HTERT RPE-1 (cell line): ENCODE data around the gene UHRF2.
"Not testable (repeated sequence)": the region's sequence is repeated elsewhere in the genome, so short reads cannot be mapped to it uniquely, and the experiment has no call there.

Experiments
- in situ Hi-C: fragments of 300-500 bp; cut with MboI; formaldehyde crosslinking; loops from 4 replicates; pipeline ENCODE4 v1.14.3; 2020; ENCODE audit warnings: low sequenced_read_pairs

UHRF2 gene

GRCh38 chr9:6426117-6426516 is 13.1 kb downstream of the UHRF2 start:
- in situ Hi-C loops: no loop called here

DNA sequence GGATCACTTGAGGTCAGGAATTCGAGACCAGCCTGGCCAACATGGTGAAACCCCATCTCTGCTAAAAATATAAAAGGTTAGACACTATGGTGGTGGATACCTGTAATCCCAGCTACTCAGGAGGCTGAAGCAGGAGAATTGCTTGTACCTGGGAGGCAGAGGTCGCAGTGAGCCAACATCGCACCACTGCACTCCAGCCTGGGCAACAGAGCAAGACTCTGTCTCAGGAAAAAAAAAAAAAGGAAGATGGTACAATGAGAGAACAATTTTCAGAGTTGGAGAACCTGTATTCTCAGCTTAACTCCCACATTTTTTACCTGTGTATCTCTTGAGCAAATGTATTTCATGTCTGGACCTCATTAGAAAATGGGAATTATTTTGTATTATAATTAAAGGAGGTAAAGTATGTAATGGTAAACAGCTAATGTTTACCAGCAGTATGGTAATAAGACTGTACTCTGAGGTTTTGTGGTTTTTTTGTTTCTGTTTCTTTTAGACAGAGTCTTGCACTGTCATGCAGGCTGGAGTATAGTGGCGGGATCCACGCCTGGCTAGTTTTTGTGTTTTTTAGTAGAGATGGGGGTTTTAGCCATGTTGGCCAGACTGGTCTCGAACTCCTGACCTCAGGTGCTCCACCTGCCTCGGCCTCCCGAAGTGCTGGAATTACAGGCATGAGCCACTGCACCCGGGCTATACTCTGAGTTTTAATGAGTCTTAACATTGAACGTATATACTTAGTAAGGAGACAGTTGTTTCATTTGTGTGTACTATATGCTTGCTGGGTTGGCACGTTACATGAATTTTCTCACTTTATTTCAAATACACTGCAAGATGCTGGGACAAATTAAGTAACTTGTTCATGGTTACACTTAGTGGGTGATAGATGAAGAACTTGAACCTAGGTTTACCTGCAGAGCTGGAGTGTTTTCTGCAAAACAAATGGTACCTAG is 16.2 kb downstream of the UHRF2 start:
- in situ Hi-C loops: no loop called here

GRCh38 chr9:6431038-6431437 is 18.0 kb downstream of the UHRF2 start:
- in situ Hi-C loops: no loop called here

GRCh38 chr9:6433410-6433809 is 20.4 kb downstream of the UHRF2 start:
- in situ Hi-C loops: no loop called here

DNA sequence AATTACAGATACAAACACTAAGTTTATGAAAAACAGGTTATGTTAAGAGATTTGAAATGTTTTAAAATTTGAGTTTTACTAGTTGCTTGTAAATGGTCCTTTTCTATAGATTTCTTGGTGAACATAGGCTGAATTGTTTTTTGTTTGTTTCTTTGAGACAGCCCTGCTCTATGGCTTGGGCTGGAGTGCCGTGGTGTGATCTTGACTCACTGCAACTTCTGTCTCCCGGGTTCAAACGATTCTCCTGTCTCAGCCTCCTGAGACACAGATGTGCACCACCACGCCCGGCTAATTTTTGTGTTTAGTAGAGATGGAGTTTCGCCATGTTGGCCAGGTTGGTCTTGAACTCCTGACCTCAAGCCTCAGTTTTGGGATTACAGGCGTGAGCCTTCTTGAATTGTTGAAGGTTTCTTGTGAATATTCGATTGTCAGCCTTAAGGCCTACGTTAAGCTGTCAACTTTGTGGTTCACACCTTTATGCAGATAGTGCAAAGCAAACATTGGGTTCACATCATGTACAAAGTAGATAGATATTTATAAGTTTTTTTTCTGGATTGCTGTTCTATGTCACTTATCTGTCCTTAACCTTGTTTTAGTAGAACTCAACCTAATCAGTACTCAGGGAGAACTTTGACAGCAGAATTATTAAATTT is 26.2 kb downstream of the UHRF2 start:
- in situ Hi-C loops: no loop called here

GRCh38 chr9:6440405-6440804 is 27.4 kb downstream of the UHRF2 start:
- in situ Hi-C loops: no loop called here

GRCh38 chr9:6441269-6441668 is 28.3 kb downstream of the UHRF2 start:
- in situ Hi-C loops: no loop called here

DNA sequence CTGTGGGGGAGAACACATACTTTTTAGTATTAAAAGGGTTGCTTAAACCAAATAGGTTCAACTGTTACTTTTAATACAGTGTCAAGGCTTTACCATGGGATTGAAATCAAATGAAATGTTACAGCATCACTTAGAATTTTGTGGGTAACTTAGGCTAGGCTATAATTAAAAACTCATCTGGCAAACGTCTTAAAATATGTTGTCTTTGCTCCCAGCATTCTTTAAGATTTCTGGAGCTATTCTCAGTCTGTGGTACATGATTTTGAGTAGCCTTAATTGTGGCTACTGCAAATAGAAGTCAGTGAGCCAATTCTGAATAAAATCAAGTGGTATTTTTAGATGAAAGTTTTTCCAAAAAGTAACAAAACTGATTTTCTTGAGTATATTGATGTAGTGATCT is 30.7 kb downstream of the UHRF2 start:
- in situ Hi-C loops: no loop called here

- in situ Hi-C loops: no loop called here
These were observed 31.1 kb downstream of the UHRF2 start for GRCh38 chr9:6444128-6444527.

DNA sequence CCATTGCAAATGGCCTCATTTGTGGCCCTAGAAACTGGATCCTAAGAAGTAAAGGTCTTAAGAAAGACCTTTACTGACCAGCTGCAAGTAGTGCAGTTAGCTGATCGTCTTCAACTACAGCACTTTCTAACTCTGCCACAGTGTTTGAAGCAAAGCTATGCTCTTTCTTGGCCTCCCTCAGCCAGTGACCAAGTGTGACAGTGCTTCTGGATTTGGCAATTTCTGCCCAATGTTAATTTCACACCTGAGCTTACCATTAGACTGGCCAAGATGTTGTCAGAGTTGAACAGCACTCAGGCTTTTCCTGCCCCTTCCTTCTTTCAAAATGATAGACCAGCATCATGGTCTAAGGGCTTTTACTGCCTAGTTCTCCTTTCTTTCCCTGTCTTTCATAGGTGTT is 36.1 kb downstream of the UHRF2 start:
- in situ Hi-C loops: no loop called here

DNA sequence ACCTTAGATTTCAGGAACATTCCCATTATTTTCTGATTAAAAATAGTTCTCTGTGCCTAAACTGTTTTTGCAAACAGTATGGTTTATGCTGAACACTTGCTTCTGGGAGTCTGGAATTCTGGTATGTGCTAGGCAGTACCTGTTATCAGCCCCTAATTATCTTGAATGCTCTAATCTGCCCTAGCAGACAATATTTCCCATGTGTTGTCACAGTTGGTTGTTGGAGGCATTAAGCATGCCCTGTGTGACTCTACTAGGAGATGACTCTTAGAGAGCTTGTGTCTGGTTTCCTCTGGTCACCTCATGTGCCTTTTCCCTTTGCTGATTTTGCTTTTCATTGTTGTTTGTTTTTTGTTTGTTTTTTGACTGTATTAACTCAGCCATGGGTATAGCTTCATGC is 36.6 kb downstream of the UHRF2 start:
- in situ Hi-C loops: no loop called here

- in situ Hi-C loops: no loop called here
These were observed 37.8 kb downstream of the UHRF2 start for GRCh38 chr9:6450641-6451375.

GRCh38 chr9:6455292-6455691 is 42.3 kb downstream of the UHRF2 start:
- in situ Hi-C loops: not testable (repeated sequence)

GRCh38 chr9:6458704-6459103 is 45.7 kb downstream of the UHRF2 start:
- in situ Hi-C loops: not testable (repeated sequence)

- in situ Hi-C loops: no loop called here
These were observed 46.7 kb downstream of the UHRF2 start for GRCh38 chr9:6459718-6460117.

- in situ Hi-C loops: no loop called here
These were observed 47.3 kb downstream of the UHRF2 start for GRCh38 chr9:6460189-6460768.

- in situ Hi-C loops: no loop called here
These were observed 48.6 kb downstream of the UHRF2 start for GRCh38 chr9:6461619-6462018.

DNA sequence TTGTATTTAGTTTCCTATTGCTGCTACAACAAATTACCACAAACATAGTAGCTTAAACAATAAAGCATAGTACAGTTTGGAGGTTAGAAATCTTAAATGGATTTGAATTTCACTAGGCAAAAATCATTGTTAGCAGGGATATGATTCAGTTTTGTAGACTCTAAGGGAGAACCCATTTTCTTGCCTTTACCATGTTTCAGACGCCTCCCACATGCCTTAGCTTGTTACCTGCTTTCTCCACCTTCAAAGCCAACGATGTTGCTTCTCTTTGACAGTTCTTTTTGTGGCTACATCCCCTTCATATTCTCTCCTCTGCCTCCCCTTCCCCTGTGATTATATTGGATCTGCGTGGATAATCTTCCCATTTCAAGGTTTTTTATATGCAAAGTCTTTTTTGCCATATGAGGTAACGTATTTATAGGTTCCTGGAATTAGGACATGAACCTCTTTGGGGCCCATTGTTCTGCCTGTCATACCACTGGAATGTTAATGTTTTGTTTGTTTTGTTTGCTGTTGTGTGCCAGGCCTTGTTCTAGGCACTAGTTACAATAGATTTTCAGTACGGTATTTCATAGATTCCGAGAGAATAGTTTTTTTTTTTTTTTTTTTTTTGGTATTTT is 54.1 kb downstream of the UHRF2 start:
- in situ Hi-C loops: no loop called here

- in situ Hi-C loops: no loop called here
These were observed 58.3 kb downstream of the UHRF2 start for GRCh38 chr9:6471231-6471850.

DNA sequence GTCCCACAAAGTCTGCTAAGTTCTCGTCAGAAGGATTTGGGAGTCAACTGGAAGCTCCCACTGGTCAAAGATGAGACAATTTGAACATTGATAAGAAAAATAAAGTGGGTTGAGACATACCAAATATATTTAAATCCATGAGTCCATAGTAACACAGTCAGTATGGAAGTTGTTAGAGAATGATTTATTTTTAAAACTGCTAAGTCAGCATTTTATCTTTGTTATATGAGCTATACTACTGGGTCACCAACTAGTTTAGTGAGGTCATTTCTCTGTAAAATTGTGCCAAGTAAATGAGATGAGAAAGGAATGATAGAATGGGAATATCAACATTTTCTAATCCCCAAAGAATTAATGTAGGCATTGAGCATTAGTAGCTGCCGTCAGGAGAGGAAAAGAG is 60.2 kb downstream of the UHRF2 start:
- in situ Hi-C loops: no loop called here
